GM12874 (cell line): ENCODE results near the gene GPX3.

Experiments
- CTCF ChIP-seq: IDR thresholded peaks from 2 replicates; pipeline ENCODE4 v1.5.1; 2011; ENCODE audit warnings: low read depth, mild to moderate bottlenecking, control low read depth, low read length, moderate library complexity; ENCODE audit not compliant: insufficient read depth

Gene GPX3

GRCh38 chr5:151063142-151063989 lies 43.0 kb downstream of the GPX3 start:
- no peak for TF ChIP-seq CTCF

DNA sequence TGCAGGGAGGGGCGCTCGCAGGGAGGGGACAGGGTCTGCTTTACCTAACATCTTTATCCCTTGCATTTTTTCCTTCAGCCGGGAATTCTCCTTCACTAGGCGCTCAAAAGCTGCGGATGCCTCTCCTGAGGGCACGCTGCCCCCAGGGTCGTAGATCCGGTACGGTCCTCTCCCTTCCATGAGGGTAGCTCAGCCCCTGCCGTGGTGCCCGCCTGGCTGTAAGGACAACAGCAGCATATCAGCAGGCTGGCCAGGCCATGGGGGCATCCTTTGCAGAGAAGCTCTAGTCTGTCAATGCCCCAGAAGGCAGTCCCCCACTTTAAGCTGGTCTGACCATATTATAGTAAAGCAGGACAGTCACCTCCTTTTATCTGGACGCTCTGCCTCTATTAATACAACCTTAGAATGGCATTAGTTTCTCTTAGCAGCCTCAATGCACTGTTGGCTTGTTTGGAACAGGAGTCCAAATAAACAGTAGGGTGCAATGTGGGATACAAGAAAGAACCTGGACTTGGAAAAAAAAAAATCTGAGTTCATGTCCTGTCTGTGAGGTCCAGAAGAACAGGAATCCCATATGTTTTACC lies 44.6 kb downstream of the GPX3 start:
- no peak for TF ChIP-seq CTCF

DNA sequence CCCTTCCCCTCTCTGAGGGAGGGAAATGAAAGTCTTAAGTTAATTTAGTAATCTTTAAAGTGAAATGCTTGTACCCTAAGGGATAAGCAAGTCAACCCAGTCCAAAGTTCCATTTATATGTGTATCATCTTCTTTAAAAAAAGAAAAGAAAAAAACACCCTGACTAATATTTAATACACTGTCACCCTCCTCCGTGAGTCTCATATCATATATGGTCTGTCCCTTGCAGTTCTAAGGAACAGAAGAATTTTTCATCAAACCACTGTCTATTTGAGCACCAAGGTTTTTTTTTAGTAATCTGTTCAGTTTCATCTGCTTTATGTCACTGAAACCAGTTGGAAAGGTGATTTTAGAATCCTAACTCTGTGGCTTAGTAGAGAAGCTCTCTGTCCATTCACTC lies 45.2 kb downstream of the GPX3 start:
- TF ChIP-seq CTCF: no peak

DNA sequence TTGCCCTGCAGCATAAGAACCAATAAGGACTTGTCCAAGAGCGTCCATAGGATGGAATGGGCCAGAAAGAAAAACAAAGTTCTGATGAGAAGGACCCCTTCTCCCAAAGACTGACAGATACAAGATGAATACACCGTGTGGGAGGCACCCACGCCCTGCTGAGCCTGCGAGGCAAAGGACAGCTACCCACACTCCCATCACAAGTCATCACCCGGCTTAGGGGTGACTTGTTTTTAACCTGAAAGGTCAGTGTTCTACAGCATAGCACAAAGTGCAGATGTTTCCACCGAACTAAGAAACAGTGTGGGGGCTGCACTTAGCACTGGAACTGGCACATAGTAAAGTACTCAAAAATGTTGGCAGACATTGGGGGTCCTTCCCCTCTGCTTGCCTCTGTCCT lies 46.5 kb downstream of the GPX3 start:
- TF ChIP-seq CTCF: no peak

DNA sequence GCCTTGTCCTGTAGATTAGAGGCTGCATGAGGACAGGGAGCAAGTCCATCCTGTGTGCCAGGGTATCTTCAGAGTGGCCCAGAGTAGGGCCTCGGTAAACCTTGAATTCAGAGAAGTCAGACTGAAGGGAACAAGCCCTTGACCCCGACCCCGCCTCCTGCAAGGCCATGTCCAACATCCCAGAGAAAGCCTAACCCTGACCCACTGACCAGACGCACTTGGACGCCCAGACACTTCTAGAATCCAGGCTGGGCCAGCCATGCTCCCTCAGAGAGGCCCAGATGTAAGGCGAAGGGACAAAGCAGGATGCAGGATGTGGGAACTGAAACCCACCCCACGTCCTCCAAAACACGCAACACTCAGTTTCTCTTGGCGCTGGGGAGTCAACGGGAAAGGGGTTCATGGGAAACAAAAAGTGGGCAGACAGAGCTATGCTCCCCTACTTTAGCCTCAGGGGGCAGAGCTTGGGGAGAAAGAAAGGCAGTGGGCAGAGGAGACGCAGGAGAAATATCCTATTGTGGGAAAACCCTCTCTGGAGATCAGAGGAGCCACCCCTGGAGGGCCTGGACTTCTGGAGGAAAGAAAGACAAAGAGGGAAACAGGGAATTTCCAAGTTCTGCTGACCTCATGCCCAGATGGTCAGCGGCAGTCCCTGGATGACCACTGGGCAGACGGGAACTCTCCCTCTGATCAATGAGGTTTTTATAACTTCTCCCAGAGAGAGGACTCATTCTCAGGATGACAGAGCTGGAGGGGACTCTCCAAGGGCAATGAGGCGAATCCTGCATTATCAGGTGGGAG lies 47.4 kb downstream of the GPX3 start:
- no peak for TF ChIP-seq CTCF

DNA sequence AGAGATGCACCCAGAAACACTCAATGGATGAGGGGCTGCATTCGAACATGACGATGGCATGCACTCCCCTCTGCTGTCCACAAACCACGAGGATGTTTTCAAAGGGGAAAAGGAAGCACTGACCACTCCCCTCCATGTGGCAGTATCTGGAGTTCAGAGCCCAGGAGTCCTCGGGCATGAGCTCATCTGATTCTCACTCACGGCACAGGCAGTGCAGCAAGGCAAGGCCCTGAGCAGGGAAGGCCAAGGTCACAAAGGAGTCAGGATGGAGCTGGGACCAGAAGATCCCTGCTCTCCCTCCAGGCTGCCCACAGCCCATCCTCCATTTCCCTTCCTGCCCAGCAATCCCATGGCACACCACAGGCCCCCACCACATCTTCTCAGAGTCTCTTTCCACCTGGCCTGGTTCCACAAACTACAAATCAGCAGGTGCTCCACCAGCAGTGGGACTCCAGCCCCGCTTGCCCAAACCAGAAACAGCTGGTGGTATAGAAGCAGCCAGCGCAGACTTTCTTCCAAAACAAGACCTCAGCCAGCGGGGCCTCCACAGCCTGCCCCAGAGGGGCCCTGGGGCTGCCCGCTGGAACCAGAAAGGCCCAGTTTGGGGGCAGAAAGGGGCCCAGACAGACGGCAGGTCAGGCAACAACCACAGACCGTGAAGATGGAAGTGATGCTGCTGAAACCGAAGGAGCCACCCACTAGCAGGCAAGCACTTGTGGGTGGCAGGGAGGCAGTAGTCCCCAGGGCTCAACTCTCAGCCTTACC lies 48.2 kb downstream of the GPX3 start:
- no peak for TF ChIP-seq CTCF
